ENCODE measurements around the gene CASKIN1. TPM values are rescaled to one million over a fixed set of nuclear protein-coding genes. Genes with fewer than 3 reads are reported as not detected.

The CASKIN1 gene
- total and polyA plus RNA-seq, 8 donors: 0.61 to 2.1 (median 1.1) TPM

- FAIRE-seq (no peak), ATAC-seq (no peak), DNase-seq (no peak)
- no peak for TF ChIP-seq CTCF (IDR thresholded peaks at IDR 0.05)
- intact Hi-C loops (cut with DNase I): no loop called here
- Histone ChIP-seq H3K9me3 (no peaks in the 10 kb centered on the region), H3K36me3 (peaks cover 0 to 33% (median 19%) of the 10 kb centered on the region in 3 donors), H3K27ac (no peak overlapping the region), H3K4me3 (no peak overlapping the region), H3K27me3 (no peaks in the 10 kb centered on the region), H3K4me1 (no peaks in the 10 kb centered on the region)
- WGBS, 2 donors: 87 to 89% methylated on average over 21 of the region's 21 CpGs
Measured at GRCh38 chr16:2174396-2175131, 21.8 kb downstream of the CASKIN1 start.

GRCh38 chr16:2173916-2174315 is 22.5 kb downstream of the CASKIN1 start:
- Histone ChIP-seq H3K4me3 (no peak overlapping the region), H3K27me3 (no peaks in the 10 kb centered on the region), H3K9me3 (no peaks in the 10 kb centered on the region), H3K36me3 (peaks cover 0 to 33% (median 19%) of the 10 kb centered on the region in 3 donors), H3K4me1 (no peaks in the 10 kb centered on the region), H3K27ac (no peak overlapping the region)
- WGBS, 2 donors: 95 to 97% methylated on average over 4 of the region's 4 CpGs
- intact Hi-C loops (cut with DNase I): no loop called here
- FAIRE-seq (no peak), DNase-seq (no peak), ATAC-seq (no peak)
- TF ChIP-seq CTCF (IDR thresholded peaks at IDR 0.05): no peak

- Histone ChIP-seq H3K4me3 (no peak overlapping the region), H3K27ac (no peak overlapping the region), H3K27me3 (no peaks in the 10 kb centered on the region), H3K9me3 (no peaks in the 10 kb centered on the region), H3K4me1 (no peaks in the 10 kb centered on the region), H3K36me3 (peaks cover 0 to 33% (median 19%) of the 10 kb centered on the region in 3 donors)
- TF ChIP-seq CTCF (IDR thresholded peaks at IDR 0.05): no peak
- no peak for ATAC-seq
- DNase-seq: no peak
- 94 to 95% methylated on average over 14 of the region's 14 CpGs for WGBS, 2 donors
- no peak for FAIRE-seq
- intact Hi-C loops (cut with DNase I): no loop called here
Measured at GRCh38 chr16:2173366-2173765, 23.0 kb downstream of the CASKIN1 start.

- no peak for TF ChIP-seq CTCF (IDR thresholded peaks at IDR 0.05)
- peaks cover 0 to 33% (median 19%) of the 10 kb centered on the region in 3 donors for H3K36me3 ChIP-seq
- no peaks in the 10 kb centered on the region for H3K9me3 ChIP-seq
- FAIRE-seq (no peak), DNase-seq (no peak), ATAC-seq (no peak)
- H3K27ac ChIP-seq: no peak overlapping the region
- H3K4me3 ChIP-seq: no peak overlapping the region
- 94 to 96% methylated on average over 29 of the region's 29 CpGs for WGBS, 2 donors
- H3K27me3 ChIP-seq: no peaks in the 10 kb centered on the region
- intact Hi-C loops (cut with DNase I): no loop called here
- H3K4me1 ChIP-seq: no peaks in the 10 kb centered on the region
Measured at GRCh38 chr16:2172688-2173335, 23.6 kb downstream of the CASKIN1 start.

All from pancreas (tissue), 10 donors.